Hepatocyte (in vitro differentiated cells): Measurements from ENCODE around the gene PKP3.

ENCODE experiments used
- EZH2phosphoT487 ChIP-seq: fragments of 200-600 bp; sonication (generic); IDR thresholded peaks from one replicate; pipeline ENCODE4 v1.6.1; 2018; ENCODE audit warnings: antibody characterized with exemption, mild to moderate bottlenecking, low read depth, moderate library complexity; ENCODE audit not compliant: unreplicated experiment, severe bottlenecking
- TF ChIP-seq, protein P1 (sequence below): fragments of 200-600 bp; sonication (generic); IDR thresholded peaks from 2 replicates; pipeline ENCODE4 v1.5.1; 2016; ENCODE audit warnings: antibody characterized with exemption, mild to moderate bottlenecking; ENCODE audit not compliant: poor library complexity

DNA sequence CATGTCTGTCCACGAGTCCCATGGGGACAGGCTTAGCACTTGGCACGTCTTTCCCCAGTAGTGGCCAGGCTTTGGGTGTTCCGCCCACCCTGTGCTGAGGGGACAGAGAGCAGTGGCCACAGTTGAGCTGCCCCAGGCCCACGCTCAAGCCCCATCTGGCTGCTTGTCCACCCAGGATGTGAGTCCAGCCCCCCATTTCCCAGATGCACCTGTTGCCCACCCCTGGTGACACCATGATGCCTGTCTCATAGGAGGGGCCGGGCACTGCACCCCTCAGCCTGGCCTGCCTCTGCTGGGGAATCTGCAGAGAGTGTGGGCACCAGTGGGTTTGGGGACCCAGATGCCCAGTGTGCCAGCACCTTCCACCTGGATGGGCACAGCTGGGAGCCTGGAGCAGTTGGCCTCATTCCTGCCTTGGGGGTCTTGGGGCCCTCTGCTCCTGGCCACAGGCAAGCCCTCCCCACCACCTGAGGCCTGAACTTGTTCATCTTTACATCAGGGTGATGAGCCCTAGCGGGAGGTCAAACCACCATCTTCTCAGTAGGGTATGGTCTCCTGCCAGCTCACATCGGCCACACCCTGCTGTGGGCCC is 15.1 kb downstream of the PKP3 start:
- TF ChIP-seq, protein P1, sequence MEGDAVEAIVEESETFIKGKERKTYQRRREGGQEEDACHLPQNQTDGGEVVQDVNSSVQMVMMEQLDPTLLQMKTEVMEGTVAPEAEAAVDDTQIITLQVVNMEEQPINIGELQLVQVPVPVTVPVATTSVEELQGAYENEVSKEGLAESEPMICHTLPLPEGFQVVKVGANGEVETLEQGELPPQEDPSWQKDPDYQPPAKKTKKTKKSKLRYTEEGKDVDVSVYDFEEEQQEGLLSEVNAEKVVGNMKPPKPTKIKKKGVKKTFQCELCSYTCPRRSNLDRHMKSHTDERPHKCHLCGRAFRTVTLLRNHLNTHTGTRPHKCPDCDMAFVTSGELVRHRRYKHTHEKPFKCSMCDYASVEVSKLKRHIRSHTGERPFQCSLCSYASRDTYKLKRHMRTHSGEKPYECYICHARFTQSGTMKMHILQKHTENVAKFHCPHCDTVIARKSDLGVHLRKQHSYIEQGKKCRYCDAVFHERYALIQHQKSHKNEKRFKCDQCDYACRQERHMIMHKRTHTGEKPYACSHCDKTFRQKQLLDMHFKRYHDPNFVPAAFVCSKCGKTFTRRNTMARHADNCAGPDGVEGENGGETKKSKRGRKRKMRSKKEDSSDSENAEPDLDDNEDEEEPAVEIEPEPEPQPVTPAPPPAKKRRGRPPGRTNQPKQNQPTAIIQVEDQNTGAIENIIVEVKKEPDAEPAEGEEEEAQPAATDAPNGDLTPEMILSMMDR, result no peak
- TF ChIP-seq EZH2phosphoT487, result no peak
